ENCODE results near the gene TSPAN9.

GRCh38 chr12:3128498-3129293, 51.5 kb downstream of the TSPAN9 start:
- TF ChIP-seq, protein P1, sequence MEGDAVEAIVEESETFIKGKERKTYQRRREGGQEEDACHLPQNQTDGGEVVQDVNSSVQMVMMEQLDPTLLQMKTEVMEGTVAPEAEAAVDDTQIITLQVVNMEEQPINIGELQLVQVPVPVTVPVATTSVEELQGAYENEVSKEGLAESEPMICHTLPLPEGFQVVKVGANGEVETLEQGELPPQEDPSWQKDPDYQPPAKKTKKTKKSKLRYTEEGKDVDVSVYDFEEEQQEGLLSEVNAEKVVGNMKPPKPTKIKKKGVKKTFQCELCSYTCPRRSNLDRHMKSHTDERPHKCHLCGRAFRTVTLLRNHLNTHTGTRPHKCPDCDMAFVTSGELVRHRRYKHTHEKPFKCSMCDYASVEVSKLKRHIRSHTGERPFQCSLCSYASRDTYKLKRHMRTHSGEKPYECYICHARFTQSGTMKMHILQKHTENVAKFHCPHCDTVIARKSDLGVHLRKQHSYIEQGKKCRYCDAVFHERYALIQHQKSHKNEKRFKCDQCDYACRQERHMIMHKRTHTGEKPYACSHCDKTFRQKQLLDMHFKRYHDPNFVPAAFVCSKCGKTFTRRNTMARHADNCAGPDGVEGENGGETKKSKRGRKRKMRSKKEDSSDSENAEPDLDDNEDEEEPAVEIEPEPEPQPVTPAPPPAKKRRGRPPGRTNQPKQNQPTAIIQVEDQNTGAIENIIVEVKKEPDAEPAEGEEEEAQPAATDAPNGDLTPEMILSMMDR (conservative IDR thresholded peaks at IDR 0.05; ENCODE audit: low read depth, low read length): no peak
- TF ChIP-seq EZH2 (IDR thresholded peaks at IDR 0.05; ENCODE audit: borderline replicate concordance, low read depth, low read length, poor library complexity, severe bottlenecking): no peak
